ENCODE results near the gene SLC12A7. TPM values are rescaled to one million over a fixed set of nuclear protein-coding genes. Genes with fewer than 3 reads are reported as not detected.

SLC12A7 gene
- total RNA-seq, 1 experiment from 2014 or later, result 22.5 TPM

DNA sequence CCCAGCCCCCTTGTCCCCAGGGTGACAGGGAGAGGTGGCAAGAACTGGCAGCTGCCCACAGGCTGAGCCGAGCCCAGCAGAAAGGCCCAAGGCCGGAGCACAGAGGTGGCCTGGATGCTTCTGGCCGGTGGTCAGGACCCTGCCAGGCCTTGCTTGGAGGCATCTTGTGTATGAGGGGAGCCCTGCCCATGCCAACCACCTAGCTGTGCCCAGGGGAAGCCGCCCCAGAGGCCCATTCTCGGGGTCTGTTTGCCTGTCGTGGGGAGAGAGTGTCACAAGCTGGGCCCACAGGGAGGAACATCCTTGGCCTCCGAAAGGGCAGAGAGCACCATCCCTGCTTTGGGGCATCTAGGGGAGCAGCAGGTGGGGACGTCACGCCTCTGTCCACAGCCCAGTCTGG is 93.3 kb downstream of the SLC12A7 start:
- no peak for DNase-seq (ENCODE audit: low spot score)
- in situ Hi-C loops (cut with HindIII; ENCODE audit: low sequenced_read_pairs), result no loop called here

DNA sequence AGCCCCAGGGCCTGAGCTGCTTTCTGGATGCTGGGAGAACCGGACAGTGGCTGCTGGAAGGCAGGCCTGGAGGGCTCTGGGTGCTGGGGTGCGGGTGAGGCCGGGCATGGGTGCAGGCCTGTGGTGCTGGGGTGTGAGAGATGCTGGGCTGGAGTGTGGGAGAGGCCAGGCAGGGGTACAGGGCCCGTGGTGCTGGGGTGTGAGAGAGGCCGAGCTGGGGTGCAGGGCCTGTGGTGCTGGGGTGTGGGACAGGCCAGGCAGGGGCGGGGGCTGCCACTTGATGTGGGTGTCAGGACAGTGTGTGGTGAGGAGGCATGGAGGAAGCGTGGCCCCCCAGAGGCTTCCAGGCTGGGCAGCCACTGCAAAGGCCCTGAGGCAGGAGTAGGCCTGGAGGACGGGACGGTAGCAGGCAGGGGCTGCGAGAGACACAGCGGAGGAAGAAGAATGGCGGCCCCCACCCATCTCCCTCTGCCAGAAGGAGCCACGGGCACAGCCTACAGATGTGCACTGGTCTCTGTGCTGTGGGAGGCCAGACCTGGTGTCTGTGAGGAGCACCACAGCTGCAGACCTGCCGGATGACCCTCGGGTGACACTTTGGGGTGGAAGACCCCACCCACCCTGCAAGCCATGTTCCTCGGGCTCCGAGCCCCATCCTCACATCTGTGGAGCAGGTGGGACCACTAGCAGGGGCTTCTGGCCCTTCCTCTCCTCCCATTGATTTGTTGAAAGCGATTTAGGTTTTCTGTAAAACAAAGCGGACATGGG is 94.0 kb downstream of the SLC12A7 start:
- DNase-seq (ENCODE audit: low spot score), result no peak
- in situ Hi-C loops (cut with HindIII; ENCODE audit: low sequenced_read_pairs), result no loop called here

DNA sequence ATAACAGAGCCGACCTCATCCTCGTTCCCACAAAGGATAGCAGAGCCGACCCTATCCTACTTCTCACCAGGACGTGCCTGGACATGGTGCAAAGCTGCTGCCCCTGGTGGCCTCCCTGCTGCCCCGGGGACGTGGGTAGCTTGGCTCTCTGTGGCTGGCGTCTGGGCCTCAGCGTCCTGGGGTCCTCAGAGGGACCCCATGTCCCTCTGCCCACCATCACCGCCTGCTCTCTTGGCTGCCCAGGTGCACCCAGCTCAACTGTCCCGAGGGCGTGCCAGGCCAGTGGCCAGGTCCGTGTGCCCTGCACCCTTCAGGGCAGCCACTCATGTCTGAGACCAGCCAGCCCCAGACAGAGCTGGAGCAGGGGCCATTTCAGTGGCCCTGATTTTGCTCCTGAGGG is 94.8 kb downstream of the SLC12A7 start:
- no peak for DNase-seq (ENCODE audit: low spot score)
- in situ Hi-C loops (cut with HindIII; ENCODE audit: low sequenced_read_pairs), result no loop called here

DNA sequence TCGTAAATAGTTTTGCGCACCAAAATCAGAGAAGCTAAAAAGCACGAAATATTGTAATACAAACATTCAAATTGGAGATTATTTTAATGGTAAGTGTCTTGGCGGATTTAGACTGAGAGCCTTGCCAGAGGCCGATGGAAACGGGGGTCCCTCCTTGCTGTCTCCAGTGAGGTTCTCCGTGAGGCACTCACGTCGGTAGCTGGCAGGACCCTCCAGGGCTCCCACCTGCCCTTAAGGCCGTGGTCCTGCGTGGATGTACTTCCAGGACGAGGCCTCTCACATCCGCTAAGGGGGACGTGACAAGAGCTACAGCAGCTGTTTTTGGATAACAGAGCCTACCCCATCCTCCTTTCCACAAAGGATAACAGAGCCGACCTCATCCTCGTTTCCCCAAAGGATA is 95.4 kb downstream of the SLC12A7 start:
- DNase-seq (ENCODE audit: low spot score), result no peak
- in situ Hi-C loops (cut with HindIII; ENCODE audit: low sequenced_read_pairs), result no loop called here

DNA sequence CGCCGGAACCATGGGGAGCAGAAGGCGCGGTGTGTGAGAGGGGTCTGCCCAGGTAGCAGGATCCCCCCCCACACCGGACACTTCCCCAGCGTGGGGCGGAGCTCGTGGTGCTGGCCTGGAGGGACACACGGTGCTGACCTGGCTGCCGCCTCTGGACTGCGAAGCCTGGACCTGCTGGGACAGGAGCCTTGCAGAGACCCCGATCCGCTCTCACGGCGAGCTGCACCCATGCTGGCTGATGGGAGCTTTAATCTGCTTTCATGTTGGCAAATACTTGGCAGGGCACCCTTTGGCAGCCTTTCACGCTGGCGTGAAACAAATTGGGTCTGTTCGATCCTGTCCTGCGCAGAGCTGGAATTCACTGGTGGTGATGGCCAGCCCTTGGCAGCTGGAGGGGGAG is 95.8 kb downstream of the SLC12A7 start:
- in situ Hi-C loops (cut with HindIII; ENCODE audit: low sequenced_read_pairs), result no loop called here
- no peak for DNase-seq (ENCODE audit: low spot score)

DNA sequence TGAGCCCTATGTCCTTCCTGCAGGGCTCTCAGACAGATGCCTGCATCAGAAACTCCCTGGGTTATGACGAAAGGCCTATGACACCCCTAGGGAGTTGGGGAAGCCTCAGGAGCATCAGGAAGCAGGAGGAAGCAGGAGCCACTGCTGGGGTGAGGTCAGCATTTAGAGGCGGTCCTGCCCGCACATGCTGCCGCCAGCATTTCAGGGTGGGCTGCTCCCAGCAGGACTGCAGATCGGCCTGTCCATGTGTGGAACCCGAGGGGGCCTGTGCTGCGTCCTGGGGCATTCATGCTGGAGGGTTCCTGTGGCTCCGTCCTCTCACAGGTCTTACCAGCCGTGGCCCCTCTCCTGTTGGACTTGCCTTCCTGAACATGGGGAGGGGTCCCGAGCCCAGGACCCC is 96.4 kb downstream of the SLC12A7 start:
- in situ Hi-C loops (cut with HindIII; ENCODE audit: low sequenced_read_pairs), result no loop called here
- no peak for DNase-seq (ENCODE audit: low spot score)

DNA sequence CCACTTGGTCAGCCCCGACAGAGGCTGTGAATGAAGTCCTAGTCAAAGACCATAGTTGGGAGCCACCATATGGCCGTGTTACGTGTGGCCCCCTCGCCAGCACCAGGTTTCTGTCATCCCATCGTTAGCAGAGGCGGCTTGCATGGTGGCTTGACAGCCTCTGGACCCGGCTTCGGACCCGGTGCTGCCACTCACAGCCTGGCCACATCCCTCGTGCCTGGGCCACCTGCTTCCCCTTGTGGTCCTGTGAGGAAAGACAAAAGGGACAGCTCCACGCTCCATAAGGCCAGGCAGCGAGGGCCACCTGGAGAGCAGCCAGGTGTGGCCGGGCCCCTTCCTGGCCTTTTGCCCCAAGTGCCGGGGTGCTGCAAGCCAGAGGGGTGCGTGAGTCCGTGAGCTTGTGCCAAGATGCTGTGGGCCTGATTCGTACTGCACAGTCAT is 97.1 kb downstream of the SLC12A7 start:
- no peak for DNase-seq (ENCODE audit: low spot score)

DNA sequence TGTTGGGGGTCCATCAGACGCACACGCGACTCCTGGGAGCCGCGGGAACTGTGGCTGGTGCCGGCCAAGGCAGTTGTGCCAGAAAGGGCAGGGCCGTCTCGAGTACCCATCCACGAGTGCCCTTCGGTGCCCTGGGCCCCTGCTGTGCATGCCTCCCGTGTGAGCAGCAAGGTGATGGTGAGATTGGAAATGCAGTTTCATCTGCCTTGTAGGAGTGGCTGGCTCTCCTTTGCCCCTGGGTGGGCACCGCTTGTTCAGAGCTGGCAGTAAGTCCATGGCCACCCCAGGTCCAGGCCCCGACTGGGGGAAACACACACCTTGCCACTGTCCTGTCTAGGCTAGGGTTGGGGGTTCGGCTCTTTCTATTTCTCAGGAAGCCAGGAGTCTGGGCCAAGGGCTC is 97.5 kb downstream of the SLC12A7 start:
- in situ Hi-C loops (cut with HindIII; ENCODE audit: low sequenced_read_pairs), result no loop called here
- no peak for DNase-seq (ENCODE audit: low spot score)

More for the DNA sequence above, 97.1 kb downstream of the SLC12A7 start:
- in situ Hi-C loops (cut with HindIII; ENCODE audit: low sequenced_read_pairs), result no loop called here

DNA sequence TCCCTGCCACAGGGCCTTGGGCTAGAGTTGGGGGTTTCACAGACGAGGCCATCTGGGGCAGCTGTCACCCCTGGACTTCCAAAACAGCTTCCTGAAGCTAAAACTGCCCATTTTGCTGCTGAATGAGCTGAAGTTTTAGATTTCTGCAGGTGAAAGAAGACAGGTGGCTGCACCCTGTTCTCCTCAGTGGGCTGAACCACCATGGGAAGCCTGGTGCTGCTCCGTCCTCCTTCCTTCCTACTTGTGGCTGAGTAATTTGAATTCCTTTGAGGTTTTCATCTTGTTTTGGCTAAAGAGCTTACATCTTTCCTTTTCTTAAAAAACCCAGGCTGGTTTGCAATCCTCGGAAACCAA is 97.9 kb downstream of the SLC12A7 start:
- in situ Hi-C loops (cut with HindIII; ENCODE audit: low sequenced_read_pairs), result no loop called here
- no peak for DNase-seq (ENCODE audit: low spot score)

DNA sequence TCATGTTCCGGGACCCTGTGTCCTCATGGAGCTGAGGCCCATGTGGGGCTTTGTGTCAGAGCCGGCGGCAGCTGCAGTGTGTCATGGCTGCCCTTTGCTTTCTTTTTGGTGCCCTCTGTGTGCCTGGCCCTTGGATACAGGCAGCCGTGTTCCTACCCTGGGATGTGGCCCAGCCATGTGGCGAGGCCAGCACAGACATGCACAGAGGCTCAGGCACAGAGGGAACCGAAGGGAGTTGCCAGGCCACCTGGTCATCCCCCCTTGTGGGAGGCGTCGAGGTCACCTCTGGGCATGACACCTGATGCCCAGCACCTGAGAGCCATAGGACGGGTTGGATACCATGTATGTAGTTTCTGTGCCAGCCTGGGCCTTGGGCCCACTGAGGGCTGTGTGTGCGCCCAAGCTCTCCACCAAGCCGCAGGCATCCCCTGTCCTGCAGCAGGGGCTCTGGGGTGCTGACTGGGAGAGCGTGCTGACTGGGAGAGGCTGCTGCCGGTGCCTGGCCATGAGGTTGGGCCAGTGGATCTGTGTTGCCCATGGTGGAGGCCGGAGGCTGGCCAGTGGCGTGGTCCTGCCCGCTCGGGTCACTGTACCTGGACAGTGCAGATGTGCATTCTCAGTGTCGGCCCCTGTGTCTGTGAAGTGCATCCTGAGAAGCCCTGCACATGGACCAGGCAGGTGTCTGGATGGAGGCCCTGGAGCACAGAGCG is 98.5 kb downstream of the SLC12A7 start:
- in situ Hi-C loops (cut with HindIII; ENCODE audit: low sequenced_read_pairs), result no loop called here
- DNase-seq (ENCODE audit: low spot score), result no peak

DNA sequence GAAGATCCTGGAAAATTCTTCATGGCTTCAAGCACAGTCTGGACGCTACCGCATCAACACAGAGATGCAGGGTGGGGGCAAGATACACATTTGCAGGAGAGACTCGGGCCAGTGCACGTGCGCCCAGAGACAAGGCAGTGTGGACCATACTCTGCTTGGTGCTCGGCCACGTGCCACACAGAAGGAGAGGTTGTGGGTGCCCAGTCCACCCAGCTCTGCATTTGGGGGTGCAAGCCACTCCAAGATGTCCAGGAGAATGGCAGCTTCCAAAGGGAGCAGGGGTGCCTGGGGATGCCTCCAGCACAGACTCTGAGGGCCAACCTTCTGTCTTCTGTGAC is 99.0 kb downstream of the SLC12A7 start:
- in situ Hi-C loops (cut with HindIII; ENCODE audit: low sequenced_read_pairs), result no loop called here
- DNase-seq (ENCODE audit: low spot score), result no peak

DNA sequence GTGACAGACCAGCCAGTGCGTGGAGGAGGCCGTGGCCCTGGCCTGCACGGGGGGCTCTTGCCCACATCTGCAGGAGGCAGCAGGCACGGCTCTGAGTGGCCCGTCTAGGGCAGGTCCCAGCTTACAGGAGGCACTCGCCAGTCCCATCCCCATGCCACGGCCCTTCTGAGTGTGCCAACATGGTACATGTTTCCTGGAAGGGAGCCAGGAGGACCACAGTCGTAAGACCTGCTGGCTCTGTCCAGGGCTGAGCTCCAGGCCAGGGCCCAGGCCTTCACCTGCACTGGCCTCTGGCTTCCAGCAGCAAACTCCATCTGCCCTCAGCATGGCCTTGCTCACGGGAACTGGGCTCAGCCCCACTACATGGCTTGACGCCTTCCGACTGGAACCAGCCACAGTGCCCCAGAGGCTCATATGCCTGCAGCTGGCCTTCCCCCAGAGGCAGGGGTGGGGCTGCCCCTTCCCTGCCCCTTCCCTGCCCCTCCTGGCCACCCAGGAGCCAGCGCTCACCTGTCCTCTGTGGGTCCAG is 99.5 kb downstream of the SLC12A7 start:
- in situ Hi-C loops (cut with HindIII; ENCODE audit: low sequenced_read_pairs), result no loop called here

DNA sequence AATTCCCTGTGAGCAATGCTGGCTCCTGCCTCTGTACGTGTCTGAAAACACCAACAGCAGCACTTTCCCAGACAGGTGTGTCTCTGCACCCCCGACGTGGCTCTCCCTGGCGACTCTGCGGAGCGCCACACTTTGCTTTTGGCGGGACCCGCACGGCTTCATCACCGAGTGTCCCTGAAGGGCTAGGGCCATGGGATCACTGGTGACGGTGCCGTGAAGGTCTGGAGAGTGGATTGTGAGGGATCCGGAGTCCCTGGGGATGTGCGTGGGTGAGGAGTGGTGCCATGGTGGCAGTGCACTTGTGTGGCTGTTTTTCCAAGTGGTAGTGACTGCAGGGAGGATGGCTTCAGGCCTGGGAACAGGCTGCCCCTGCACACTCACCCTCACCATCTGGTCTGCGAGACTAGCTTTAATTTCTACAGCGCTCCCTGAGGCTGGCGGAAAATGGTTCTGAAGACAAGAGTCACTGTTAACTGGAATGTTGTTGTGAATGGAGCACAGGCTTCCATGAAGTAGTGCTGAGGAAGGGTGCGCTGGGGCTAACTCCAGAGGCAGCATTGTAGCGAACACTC is 100.0 kb downstream of the SLC12A7 start:
- in situ Hi-C loops (cut with HindIII; ENCODE audit: low sequenced_read_pairs), result no loop called here

More for the DNA sequence above, 99.5 kb downstream of the SLC12A7 start:
- no peak for DNase-seq (ENCODE audit: low spot score)

DNA sequence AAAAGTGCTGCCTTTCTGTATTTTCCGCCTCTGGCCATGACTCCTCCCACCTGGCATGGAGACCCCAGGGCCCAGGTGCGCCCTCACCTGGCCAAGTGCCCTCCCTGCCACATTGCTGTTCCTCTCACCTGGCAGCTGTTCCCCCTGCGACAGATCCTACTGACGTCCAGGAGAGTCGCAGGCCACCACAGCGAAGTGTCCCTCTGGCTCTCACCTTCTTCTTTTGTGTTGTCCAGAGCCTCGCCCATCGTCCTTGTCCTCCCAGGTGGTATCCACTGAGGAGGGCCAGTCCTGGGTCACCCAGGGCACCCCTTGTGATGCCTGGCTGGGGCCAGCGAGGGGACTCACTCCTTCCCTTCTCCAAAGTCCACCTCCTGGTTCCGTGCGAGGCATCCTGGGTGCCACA is 100.6 kb downstream of the SLC12A7 start:
- peak; percentile 10 for DNase-seq (ENCODE audit: low spot score)
- in situ Hi-C loops (cut with HindIII; ENCODE audit: low sequenced_read_pairs), result no loop called here

More for the DNA sequence above, 100.0 kb downstream of the SLC12A7 start:
- DNase-seq (ENCODE audit: low spot score), result no peak

DNA sequence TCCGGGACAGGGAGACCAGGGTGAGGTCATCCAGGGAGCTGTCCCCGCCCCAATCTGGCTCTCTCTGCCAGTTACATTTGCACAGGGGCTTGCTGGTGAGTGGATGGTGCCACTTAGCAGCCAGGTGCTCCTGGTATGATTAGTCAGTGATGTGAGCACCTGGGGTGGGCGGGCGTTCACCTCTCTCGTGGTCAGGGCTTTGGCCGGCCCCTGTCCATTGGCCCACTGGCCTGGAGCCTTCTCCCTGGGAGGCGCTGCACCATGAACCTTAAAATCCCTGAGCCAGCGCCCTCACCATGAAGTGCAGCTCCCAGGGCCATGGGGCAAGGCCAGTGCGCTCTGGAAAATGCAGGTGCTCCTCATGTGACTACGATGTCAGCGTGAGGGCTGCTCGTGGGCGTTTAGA is 101.2 kb downstream of the SLC12A7 start:
- in situ Hi-C loops (cut with HindIII; ENCODE audit: low sequenced_read_pairs), result no loop called here
- no peak for DNase-seq (ENCODE audit: low spot score)

DNA sequence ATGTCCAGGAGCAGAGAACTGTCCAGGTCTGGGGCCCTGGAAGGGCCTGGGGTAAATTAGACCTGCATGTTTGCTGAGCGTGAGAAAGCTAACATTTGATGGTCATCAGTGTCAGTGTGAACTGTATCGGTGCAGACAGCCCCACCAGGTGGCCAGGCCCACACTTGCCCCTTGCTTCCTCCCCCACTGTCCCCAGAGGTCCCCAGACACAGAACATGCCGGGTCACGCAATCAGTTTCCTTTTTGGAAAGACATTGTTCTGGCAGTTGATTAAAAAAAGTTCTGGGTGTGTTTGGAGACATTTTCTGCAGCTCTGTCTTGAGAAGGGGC is 101.7 kb downstream of the SLC12A7 start:
- DNase-seq (ENCODE audit: low spot score), result no peak
- in situ Hi-C loops (cut with HindIII; ENCODE audit: low sequenced_read_pairs), result no loop called here

DNA sequence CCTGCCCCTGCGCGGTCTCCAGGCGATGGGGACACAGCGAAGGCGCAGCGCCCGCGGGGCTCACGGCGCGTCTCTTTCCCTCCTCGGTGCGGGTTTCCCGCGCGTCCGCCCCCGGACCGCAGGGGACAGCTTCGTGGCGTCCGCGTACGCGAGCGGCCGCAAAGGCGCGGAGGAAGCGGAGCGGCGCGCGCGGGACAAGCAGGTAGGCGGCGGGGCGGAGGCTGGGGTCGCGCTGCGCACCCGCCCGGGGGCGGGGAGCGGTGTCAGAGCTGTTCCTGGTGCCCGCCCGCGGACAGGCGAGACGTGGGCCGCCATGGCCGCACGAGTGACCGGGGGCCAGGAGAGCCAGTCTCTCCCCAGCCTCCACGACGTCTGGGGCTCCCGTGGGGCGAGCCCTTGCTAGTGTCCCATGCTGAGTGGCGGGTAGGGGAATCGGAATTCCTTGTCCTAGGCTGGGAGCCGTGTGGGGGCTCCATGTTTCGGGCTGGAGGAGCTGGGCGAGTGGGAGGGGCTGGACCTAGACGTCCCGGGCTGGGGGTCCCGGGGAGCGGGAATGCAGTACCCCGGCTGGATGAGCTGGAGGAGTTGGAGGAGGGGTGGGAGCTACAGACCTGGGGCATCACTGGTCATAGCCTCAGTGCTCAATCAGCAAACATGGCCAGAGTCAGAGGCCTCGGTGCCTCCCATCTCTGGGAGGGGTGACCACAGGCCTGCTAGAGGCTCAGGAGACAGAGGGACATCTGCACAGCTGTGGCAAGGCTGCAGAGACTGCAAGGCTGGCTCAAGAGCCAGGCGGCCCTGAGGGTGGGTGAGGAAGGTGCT is 102.3 kb downstream of the SLC12A7 start:
- DNase-seq (ENCODE audit: low spot score), result no peak

DNA sequence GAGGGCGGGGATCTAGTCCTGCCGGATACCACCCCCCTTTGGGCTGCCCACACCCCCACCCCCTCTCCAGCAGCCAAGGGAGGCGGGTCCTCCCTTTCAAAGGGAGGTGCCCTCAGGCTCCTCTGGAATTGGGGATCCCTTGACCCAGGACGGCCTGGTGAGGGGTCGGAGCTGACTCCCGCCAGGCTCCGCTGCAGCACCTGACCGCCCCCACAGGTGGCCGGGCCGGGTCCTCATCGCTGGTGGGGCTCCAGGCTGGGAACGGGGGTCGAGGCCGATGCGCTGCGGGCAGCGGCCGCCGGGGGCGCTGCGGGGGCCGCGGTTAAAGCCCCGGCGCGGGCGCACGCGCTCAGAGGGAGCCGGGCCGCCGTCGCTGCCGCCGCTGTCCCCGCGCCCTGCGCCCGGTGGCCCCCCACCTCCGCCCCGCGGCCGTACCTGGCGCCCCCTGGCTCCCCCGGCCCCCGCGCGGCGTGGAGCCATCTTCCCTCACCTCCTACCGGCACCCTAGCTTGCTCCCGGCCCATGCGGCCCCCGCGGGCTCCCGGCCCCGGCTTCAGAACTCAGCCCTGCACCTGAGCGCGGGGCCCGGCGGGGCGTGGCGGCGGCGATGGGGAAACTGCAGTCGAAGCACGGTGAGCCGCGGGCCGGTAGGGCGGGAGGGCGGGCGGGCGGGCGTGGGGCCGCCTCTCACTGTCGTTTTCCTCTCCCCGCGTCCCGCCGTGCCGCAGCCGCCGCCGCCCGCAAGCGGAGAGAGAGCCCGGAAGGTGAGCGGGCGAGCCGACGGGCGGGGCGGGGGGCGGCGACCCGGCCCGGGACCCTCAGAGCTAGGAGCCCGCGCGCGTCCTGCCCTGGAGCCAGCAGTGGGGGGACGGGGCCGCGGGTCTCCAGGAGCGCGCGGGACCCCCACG is 103.2 kb downstream of the SLC12A7 start, which contains the start of gene NKD2:
NKD2 (plus strand) TSS at position 352 of the 908 bp plus-strand sequence; CDS start at position 608, 256 bp downstream.
- DNase-seq (ENCODE audit: low spot score), result no peak
- in situ Hi-C loops (cut with HindIII; ENCODE audit: low sequenced_read_pairs), result no loop called here

More for the DNA sequence above, 102.3 kb downstream of the SLC12A7 start:
- in situ Hi-C loops (cut with HindIII; ENCODE audit: low sequenced_read_pairs), result no loop called here
